ENCODE results near the gene RAB35.

The RAB35 gene

GRCh38 chr12:120109570-120110267, 6.8 kb downstream of the RAB35 start:
- TF ChIP-seq CTCF (IDR thresholded peaks at IDR 0.05; ENCODE audit: low read depth, low read length), result no peak
- no peak overlapping the region for H3K4me3 ChIP-seq (replicated peaks in 1 of 2; ENCODE audit: low read depth in 2 of 2, low read length in 2 of 2)
- DNase-seq (ENCODE audit: low read depth in 2 of 2), result no peak

- H3K4me3 ChIP-seq (replicated peaks in 1 of 2; ENCODE audit: low read depth in 2 of 2, low read length in 2 of 2), result no peak overlapping the region
- DNase-seq (ENCODE audit: low read depth in 2 of 2), result no peak
These were observed 10.4 kb downstream of the RAB35 start for GRCh38 chr12:120106151-120106550.

DNA sequence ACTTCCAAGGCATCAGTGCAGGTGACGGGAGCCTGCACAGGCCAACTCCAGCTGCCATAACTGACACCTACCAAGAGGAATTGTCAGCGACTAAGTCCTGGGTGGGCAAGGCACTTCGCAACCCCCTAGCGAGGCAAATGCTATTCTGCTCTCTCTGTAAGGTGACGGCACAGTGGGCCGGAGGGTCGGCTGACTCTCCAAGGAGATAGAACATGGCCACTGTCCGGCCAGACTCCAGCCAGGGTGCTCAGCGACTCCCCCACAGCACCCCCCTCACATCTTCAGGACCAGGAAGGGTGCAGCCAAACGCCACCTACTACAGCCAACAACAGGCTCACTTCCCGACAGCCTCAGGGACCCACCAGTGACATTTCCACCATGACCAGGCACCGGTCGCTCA, 13.2 kb downstream of the RAB35 start:
- no peak for DNase-seq (ENCODE audit: low read depth in 2 of 2)
- no peak for TF ChIP-seq CTCF (IDR thresholded peaks at IDR 0.05; ENCODE audit: low read depth, low read length)
- no peak overlapping the region for H3K4me3 ChIP-seq (replicated peaks in 1 of 2; ENCODE audit: low read depth in 2 of 2, low read length in 2 of 2)

More at GRCh38 chr12:120106151-120106550, 10.4 kb downstream of the RAB35 start:
- TF ChIP-seq CTCF (IDR thresholded peaks at IDR 0.05; ENCODE audit: low read depth, low read length), result no peak

- no peak overlapping the region for H3K4me3 ChIP-seq (replicated peaks in 1 of 2; ENCODE audit: low read depth in 2 of 2, low read length in 2 of 2)
- no peak for DNase-seq (ENCODE audit: low read depth in 2 of 2)
- no peak for TF ChIP-seq CTCF (IDR thresholded peaks at IDR 0.05; ENCODE audit: low read depth, low read length)
These were observed 13.6 kb downstream of the RAB35 start for GRCh38 chr12:120103044-120103338.

DNA sequence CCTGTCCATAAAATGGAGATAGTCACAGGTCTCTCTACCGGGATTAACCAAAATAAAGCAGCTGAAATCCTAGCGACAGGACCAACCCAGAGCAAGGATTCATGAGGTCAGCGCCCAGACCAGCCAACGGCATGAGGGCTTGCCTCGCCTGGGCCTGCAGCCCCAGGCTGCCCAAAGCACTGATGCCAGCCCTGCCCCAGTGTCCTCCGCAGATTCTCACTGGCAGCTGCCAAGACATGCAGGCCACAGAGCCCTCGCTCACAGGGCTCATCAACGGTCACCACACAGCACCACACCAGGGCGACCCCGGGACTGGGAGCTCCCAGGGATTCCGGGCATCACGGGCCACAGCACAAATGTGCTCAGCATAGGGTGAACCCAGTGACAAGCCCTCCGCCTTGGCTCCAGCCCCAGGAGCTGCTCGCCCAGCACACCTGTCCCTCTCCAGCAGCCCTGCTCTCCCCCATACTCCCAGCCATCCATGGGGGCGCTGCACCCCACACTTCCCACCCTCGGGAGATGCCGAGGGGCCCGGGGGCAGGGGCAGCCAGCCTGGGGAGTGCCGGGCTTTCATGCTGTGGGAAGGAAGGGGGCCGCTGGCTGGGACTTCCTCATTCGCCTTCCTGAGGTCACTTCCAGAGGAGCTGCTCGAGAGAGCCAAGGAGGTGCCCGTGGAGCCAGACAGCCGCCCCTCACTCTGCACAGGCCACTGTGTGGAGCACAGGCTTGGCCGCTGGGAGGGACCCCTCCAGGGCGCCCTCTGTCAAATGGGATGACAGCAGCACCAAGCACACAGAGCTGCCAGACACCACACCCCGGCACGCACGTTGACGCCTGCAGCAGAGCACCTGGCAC, 14.1 kb downstream of the RAB35 start:
- H3K4me3 ChIP-seq (replicated peaks in 1 of 2; ENCODE audit: low read depth in 2 of 2, low read length in 2 of 2), result no peak overlapping the region
- no peak for TF ChIP-seq CTCF (IDR thresholded peaks at IDR 0.05; ENCODE audit: low read depth, low read length)
- DNase-seq (ENCODE audit: low read depth in 2 of 2), result no peak

GRCh38 chr12:120101617-120102016, 14.9 kb downstream of the RAB35 start:
- no peak overlapping the region for H3K4me3 ChIP-seq (replicated peaks in 1 of 2; ENCODE audit: low read depth in 2 of 2, low read length in 2 of 2)
- no peak for DNase-seq (ENCODE audit: low read depth in 2 of 2)
- no peak for TF ChIP-seq CTCF (IDR thresholded peaks at IDR 0.05; ENCODE audit: low read depth, low read length)

Data from cardiac fibroblast (primary cell).